ENCODE data around the gene PRG3. TPM values are rescaled to one million over a fixed set of nuclear protein-coding genes. Genes with fewer than 3 reads are reported as not detected.
A peak's percentile ranks its signal among the peaks of the same experiment; 100 is the strongest.

Gene PRG3
- total and polyA plus RNA-seq, 9 donors = not detected

- TF ChIP-seq EP300 (IDR thresholded peaks at IDR 0.05) (no peak), POLR2A (IDR thresholded peaks at IDR 0.05) (peak; percentile 51)
- TF ChIP-seq, protein P1, sequence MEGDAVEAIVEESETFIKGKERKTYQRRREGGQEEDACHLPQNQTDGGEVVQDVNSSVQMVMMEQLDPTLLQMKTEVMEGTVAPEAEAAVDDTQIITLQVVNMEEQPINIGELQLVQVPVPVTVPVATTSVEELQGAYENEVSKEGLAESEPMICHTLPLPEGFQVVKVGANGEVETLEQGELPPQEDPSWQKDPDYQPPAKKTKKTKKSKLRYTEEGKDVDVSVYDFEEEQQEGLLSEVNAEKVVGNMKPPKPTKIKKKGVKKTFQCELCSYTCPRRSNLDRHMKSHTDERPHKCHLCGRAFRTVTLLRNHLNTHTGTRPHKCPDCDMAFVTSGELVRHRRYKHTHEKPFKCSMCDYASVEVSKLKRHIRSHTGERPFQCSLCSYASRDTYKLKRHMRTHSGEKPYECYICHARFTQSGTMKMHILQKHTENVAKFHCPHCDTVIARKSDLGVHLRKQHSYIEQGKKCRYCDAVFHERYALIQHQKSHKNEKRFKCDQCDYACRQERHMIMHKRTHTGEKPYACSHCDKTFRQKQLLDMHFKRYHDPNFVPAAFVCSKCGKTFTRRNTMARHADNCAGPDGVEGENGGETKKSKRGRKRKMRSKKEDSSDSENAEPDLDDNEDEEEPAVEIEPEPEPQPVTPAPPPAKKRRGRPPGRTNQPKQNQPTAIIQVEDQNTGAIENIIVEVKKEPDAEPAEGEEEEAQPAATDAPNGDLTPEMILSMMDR (IDR thresholded peaks at IDR 0.05) = no peak
- WGBS, 3 donors = 0% methylated on average over 34 to 69 of the region's 69 CpGs
- intact Hi-C loops (cut with DNase I) = loop anchor here in 2 of 4 donors (5.0 to 10.0 kb wide), 2 partner anchors 87 to 89 kb away; partner anchors contain the start of gene SLC43A3 (in 1 of the 2)
- Histone ChIP-seq H3K36me3 (no peaks in the 10 kb centered on the region), H3K27ac (peak within 1 kb of the TSS; percentile 82 to 84), H3K4me1 (ENCODE audit: insufficient read depth) (peaks cover 6% of the 10 kb centered on the region), H3K27me3 (no peaks in the 10 kb centered on the region), H3K9me3 (no peaks in the 10 kb centered on the region), H3K4me3 (peak within 1 kb of the TSS; percentile 83)
- DNase-seq = peak; percentile 85 to 91 (median 87)
Observed at GRCh38 chr11:57335343-57336110, 45.4 kb downstream of the PRG3 start, which contains the start of gene SSRP1. TSS of gene SSRP1 (minus strand) at chr11:57335892. CDS start at chr11:57335121, 771 bp downstream.

DNA sequence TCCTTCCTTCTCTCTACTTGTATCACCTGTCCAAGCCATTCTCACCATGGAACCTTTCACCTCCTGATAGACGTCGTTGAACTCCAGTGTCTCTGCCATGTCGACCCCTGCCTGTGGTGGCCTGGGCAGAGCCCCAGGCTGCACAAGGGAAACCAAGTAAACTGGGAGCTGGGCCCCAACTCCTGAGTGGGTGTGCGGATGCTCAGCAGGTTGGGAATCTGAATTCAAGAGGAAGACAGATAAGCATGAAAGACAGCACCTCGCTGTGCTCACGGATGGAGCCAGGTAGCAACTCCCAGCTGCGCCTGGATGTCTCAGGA lies 46.0 kb downstream of the PRG3 start:
- H3K9me3 ChIP-seq = no peaks in the 10 kb centered on the region
- intact Hi-C loops (cut with DNase I) = loop anchor here in 2 of 4 donors (5.0 to 10.0 kb wide), 2 partner anchors 87 to 90 kb away; partner anchors contain the start of gene SLC43A3 (in 1 of the 2)

GRCh38 chr11:57332694-57333440 lies 48.1 kb downstream of the PRG3 start:
- Histone ChIP-seq H3K27ac (no peak overlapping the region), H3K9me3 (no peaks in the 10 kb centered on the region), H3K4me3 (no peak overlapping the region), H3K4me1 (ENCODE audit: insufficient read depth) (peaks cover 6% of the 10 kb centered on the region), H3K27me3 (no peaks in the 10 kb centered on the region), H3K36me3 (no peaks in the 10 kb centered on the region)
- DNase-seq = no peak
- intact Hi-C loops (cut with DNase I) = loop anchor here in 1 of 4 donors (10.0 kb wide), 1 partner anchor 92 kb away; the partner anchor contains the start of gene SLC43A3
- 83 to 90% (median 89%) methylated on average over 11 of the region's 11 CpGs for WGBS, 3 donors
- TF ChIP-seq EP300 (IDR thresholded peaks at IDR 0.05) = no peak
- TF ChIP-seq POLR2A (IDR thresholded peaks at IDR 0.05) = no peak
- TF ChIP-seq, protein P1 (IDR thresholded peaks at IDR 0.05) = no peak

More for the DNA sequence above, 46.0 kb downstream of the PRG3 start:
- Histone ChIP-seq H3K4me3 (peak overlapping the region; percentile 83), H3K4me1 (ENCODE audit: insufficient read depth) (peaks cover 6% of the 10 kb centered on the region), H3K27me3 (no peaks in the 10 kb centered on the region), H3K27ac (peak overlapping the region; percentile 82 to 84), H3K36me3 (no peaks in the 10 kb centered on the region)
- DNase-seq = no peak
- WGBS, 3 donors = 3 to 7% (median 3%) methylated on average over 7 of the region's 7 CpGs
- TF ChIP-seq EP300 (IDR thresholded peaks at IDR 0.05) (no peak), POLR2A (IDR thresholded peaks at IDR 0.05) (no peak)
- TF ChIP-seq, protein P1 (IDR thresholded peaks at IDR 0.05) = no peak

DNA sequence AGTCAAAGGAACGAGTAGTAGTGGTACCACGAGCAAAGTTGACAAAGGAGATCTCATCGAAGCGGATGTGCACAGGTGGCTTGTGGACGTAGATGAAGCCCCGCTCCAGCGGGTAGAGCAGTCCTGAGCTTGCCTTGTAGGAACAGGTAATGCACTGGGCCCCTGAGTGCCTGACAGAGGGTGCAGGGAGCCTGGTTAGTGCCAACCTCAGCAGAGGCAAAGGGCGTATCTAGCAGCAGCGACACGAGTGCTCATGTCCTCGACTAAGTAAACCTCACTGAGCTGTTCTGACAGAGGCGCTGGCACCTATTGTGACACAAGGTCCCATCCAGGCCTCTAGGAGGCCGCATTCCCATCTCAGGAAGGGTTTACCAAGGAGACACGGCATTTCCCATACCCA lies 49.2 kb downstream of the PRG3 start:
- 89 to 93% (median 91%) methylated on average over 14 of the region's 14 CpGs for WGBS, 3 donors
- Histone ChIP-seq H3K4me3 (no peak overlapping the region), H3K4me1 (ENCODE audit: insufficient read depth) (peaks cover 6% of the 10 kb centered on the region), H3K36me3 (no peaks in the 10 kb centered on the region), H3K27ac (no peak overlapping the region), H3K9me3 (no peaks in the 10 kb centered on the region), H3K27me3 (no peaks in the 10 kb centered on the region)
- no peak for TF ChIP-seq POLR2A (IDR thresholded peaks at IDR 0.05)
- TF ChIP-seq, protein P1 (IDR thresholded peaks at IDR 0.05) = no peak
- no peak for TF ChIP-seq EP300 (IDR thresholded peaks at IDR 0.05)
- no peak for DNase-seq
- intact Hi-C loops (cut with DNase I) = loop anchor here in 1 of 4 donors (10.0 kb wide), 1 partner anchor 93 kb away; the partner anchor contains the start of gene SLC43A3
